A204.1 (cell line): ENCODE results near the gene ACTMAP.

Source experiments
- FAIRE-seq: peaks from 2 replicates; lab custom pipeline; 2012; peaks lifted over from hg19 to GRCh38; lab: Jason Lieb, UNC

Gene ACTMAP

GRCh38 chr19:40693150-40693788 lies 57.0 kb downstream of the ACTMAP start:
- FAIRE-seq = no peak

GRCh38 chr19:40692212-40692551 lies 58.1 kb downstream of the ACTMAP start:
- no peak for FAIRE-seq

- no peak for FAIRE-seq
Measured at GRCh38 chr19:40691421-40692211, 58.7 kb downstream of the ACTMAP start.
